GM10847 (cell line): ENCODE data around the gene HDHD3.

Source experiments
- POLR2A ChIP-seq: IDR thresholded peaks from 2 replicates; pipeline ENCODE4 v1.6.1; 2011; ENCODE audit not compliant: insufficient read length; ENCODE audit errors: extremely low read depth

Gene HDHD3

DNA sequence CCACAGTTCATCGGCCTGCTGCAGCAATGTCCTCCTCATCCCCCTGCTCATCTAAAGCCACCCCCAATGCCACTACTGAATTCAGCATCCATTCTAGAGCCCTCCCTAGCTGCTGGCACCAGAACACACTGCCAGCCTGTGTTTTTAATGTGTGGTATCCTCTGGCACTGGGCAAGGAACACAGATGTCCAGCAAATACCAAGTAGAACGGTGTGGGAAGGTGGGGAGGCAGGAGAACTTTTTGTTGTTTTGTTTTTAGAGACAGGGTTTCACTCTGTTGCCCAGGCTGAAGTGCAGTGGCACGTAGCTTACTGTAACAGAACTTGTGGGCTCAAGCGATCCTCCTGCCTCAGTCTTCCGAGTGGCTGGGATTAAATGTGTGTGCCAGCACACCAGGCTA, 4.7 kb downstream of the HDHD3 start:
- TF ChIP-seq POLR2A = no peak

DNA sequence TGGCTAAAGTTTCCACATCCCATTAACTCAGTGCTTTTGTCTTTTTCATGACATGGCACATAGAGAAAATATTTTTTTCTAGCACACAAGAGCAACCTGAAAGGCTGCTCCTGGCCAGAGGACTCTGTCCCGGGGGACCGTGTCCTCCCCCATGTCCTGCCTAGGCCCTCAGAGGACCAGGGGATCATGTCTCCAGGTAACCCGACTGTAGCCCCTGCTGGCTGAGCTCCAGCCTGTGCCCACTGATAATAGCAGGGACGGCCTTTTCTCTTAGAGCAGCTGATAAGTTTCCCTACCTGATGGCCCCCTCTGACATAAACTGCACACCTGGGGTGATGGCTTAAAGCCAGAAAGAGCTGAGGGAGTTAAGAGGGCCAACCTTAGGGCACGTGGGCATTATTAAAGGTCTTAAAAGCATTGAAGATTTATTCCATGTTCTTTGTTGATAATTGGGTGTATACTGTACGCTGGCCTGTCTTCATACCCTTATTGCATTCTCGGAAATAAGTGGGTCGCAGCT, 5.9 kb downstream of the HDHD3 start:
- TF ChIP-seq POLR2A = no peak

DNA sequence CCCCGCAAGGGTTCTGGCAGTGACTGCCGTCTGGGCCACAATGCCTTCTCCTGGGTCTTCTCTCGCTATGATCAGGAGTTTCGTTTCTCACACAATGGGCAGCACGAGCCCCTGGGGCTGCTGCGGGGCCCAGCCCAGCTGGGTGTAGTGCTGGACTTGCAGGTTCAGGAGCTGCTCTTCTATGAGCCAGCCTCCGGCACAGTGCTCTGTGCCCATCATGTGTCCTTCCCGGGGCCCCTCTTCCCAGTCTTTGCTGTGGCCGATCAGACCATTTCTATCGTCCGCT, 7.0 kb downstream of the HDHD3 start:
- TF ChIP-seq POLR2A = no peak

DNA sequence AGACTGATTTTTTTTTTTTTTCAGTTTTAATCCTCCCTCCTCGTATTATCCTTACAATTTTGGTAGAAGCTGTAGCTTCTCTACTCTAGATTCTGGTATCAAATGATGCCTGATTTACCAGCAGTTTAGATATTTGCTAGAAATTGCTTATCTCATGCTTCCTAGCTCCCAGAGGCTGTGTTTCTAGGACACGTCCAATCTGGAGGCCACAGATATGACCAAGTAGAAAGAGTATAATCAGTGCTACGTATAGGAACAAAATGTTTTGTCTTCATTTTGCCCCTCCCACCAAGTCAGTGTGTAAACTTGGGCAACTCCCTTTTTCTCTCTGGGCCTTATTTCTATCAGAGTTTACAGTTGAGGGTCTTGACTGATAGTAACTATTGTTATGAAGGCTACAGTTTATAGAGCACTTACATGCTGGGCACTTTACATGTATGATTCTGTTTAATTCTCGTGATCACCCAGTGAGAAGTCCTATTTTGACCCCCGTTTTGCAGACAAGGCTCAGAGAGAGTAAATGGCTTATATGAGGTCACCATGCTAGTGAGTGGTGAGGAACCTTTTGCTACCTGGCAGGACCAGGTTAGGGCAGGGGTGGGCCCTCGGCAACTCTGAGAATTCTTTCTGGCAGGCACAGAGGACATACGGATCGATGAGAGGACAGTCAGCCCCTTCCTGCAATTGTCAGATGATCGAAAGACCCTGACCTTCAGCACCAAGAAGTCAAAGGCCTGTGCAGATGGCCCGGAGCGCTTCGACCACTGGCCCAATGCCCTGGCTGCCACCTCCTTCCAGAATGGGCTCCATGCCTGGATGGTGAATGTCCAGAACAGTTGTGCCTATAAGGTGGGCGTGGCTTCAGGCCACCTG, 7.6 kb downstream of the HDHD3 start:
- TF ChIP-seq POLR2A = no peak

DNA sequence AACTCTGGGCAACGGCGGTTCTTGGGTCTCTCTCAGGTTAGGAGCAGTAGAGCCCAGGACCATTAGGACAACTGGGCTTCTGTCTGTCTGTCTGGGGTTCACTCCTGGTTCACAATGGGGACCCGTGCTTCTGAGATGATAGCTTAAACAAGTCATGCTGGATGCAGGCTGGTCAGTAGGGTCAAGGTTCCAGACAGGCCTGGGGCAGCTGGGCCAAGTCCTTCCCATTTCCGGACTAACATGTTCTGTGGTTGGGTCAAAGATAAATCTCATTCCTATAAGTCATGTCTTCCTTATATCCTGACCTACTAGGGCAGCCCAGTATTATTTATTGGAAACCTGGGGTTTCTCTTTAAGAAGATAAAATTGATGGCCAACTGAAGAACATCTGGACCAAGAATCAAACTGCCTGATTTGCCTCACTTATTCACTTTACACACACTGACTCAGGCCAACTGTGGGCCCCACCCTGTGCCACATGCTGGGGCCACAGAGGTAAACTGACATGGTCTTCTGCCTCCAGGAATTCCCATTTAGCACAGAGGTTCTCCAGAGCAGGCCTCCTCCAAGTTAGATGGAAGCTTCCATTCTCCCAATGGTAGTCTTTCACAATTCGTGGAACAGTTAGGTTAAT, 8.3 kb downstream of the HDHD3 start:
- no peak for TF ChIP-seq POLR2A

DNA sequence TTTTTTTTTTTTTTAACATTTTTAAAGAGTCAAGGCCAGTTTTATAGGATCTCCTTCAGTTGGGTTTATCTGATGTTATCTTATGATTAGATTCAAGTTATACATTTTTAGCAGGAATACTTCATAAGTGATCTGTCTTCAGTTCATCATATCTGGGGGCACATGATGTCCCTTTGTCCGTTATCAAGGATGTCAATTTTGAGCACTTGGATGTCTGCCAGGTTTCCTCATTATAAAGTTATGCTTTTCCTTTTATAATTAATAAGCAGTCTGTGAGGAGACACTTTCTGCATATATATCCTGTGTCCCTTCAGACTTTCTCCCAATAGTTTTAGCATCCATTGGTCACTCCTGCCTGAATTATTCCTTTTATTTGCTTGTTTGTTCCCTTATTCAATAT, 11.8 kb downstream of the HDHD3 start:
- TF ChIP-seq POLR2A = no peak

DNA sequence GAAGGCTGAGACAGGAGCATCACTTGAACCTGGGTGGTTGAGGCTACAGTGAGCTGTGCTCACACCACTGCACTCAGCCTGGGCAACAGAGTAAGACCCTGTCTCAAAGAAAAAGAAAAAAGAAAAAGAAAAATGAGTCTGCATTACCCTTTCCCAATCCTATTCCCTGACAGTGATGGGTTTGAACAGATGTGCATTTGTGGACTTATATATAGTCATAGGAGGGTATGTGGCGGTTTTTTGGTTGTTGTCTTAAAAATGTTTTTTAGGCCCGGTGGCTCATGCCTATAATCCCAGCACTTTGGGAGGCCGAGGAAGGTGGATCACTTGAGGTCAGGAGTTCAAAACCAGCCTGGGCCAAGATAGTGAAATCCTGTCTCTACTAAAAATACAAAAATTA, 13.4 kb downstream of the HDHD3 start:
- TF ChIP-seq POLR2A = no peak

DNA sequence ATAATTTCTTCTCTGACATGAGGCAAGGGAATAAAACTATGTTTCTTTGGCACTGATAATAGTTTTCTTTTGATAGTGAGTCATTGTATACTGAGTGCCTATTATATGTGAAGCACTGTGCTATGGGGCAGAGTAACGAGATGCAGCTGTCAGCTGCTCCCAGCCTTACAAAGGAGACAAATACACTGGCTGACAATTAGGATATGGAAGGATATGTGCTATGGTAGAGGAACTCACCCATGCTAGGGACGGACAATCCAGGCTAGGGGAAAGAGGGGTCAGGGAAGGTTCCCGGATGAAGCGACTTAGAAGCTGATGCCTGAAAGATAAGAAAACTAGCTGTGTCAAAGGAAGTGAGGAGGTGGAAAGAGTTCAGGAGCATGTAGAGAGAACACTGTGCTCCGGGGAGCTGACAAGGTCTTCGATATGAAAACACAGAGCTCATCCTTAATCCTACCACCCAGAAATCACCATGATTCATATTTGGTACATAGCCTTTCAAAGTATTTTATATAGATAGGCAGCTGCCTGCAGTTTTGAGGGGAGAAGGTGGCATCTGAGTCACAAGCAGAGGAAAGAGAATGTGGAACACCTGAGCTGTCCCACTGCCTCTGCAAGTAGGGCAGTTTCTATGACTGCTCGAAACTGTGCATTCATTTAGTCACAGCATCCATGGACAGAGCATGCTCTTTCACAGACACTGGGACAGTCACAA, 15.3 kb downstream of the HDHD3 start:
- no peak for TF ChIP-seq POLR2A

DNA sequence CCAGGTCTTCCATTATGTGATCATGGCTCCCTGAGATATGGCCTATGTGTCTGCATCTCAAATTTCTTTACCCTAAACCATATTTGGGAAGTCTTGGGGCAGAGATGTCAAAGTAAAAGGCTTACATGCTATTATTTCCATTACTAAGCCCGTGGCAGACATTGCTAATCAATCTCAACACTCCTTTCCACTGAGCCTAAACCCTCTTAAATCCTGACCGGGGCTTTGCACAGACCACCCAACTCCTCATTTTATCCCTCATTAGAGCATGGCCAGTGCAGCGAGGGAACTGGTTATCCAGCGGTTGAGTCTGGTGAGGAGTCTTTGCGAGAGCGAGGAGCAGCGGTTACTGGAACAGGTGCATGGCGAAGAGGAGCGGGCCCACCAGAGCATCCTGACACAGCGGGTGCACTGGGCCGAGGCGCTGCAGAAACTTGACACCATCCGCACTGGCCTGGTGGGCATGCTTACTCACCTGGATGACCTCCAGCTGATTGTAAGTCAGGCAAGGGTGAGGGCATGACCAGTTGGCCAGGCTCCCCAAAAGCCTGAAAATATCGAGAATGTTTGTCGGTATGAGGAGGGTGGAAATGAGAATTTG, 16.4 kb downstream of the HDHD3 start:
- no peak for TF ChIP-seq POLR2A

DNA sequence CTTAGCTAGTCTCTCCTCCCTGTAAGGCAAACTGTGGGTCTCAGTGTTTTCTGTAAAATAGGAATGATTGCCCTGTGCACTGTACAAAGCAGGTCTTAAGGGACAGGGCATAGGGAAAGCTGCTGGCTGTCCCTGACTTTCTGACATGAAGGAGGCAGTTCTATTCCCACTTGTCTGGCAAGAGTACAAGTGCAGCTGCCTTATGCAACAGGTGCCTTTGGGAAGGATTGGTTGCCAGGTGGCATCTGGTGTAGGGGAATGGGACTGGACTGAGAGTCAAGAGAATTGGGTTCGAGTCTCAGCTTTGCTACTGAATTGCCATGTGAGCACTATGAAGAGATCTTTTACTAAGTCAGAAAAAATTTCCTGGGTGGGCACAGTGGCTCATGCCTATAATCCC, 17.4 kb downstream of the HDHD3 start:
- TF ChIP-seq POLR2A = no peak

DNA sequence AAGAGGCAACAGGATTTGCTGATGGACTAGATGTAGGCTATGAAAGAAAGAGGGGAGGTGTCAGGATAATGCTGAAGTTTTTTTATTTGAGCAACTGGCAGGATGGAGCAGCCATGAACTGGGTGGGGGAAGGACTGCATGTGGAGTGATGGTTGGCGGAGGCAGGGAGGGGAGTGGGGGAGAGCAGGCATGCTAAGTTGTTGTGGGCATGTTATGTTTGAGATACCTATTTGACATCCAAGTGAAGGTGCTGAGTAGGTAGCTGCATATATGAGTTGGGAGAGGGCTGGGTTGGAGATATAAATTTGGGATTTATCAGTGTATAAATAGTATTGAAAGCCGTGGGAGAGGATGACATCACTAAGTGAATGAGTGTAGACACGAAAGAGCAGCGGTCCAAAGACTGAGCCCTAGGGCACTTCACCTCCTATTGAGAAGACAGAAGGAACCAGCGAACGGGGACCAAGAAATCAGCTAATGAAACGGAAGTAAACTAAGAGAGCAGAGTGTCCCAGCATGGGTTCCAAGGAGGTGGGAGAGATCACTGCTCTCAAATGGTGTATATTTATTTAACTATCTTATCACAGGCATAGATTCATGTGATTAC, 20.0 kb downstream of the HDHD3 start:
- TF ChIP-seq POLR2A = no peak

DNA sequence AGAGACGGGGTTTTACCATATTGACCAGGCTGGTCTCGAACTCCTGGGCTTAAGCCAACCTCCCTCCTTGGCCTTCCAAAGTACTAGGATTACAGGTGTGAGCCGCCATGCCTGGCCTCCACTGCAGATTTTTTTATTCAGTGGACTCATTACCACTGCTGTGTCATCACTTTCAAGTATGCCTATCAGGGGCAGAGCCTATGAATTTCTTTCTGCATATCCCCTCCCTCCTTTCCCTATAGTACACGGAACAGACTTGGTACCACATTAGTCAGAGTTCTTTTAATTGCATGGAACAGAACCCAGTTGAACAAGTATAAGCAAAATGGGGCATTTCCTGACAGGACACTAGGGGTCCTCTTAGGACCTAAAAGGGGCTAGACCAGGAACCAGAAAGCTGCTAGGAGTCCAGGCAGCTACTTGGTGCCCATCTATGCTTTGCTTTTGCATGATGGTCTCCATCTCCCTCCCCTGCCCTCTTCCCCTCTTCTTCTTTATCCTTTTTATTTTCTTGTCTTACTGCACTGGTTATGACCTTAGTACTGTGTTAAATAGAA, 21.7 kb downstream of the HDHD3 start:
- no peak for TF ChIP-seq POLR2A

DNA sequence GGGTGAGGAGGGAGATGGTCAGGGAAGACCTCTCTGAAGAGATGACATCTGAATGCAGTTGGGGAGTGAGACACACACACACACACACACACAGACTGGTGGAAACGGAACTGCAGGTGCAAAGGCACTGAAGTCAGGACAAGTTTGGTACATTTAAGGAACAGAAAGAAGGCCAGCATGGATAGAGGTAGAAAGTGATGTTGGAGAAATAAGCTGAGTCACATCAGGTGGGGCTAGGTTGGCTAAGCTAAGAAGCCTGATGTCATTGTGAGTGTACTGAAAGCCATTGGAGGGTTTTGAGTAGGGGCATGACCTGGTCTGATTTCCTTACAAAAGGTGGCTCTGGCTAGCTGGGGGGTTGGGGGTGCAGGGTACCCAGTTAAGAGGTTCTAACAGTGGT, 24.4 kb downstream of the HDHD3 start:
- TF ChIP-seq POLR2A = no peak

DNA sequence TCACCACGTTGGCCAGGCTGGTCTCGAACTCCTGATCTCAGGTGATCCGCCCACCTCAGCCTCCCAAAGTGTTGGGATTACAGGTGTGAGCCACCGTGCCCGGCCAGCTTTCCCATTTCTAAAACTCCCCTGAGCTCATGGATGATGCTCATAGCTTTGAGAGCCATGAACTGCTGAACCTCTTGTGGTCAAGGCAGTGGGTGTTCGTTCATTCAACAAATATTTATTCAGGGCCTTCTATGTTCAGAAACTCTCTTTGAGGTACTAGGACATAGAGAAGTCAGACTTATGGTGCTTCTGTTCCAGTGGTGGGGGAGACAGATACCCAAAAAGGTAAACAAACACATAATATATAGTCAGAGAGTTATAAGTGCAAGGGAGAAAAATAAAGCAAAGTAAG, 24.8 kb downstream of the HDHD3 start:
- no peak for TF ChIP-seq POLR2A

DNA sequence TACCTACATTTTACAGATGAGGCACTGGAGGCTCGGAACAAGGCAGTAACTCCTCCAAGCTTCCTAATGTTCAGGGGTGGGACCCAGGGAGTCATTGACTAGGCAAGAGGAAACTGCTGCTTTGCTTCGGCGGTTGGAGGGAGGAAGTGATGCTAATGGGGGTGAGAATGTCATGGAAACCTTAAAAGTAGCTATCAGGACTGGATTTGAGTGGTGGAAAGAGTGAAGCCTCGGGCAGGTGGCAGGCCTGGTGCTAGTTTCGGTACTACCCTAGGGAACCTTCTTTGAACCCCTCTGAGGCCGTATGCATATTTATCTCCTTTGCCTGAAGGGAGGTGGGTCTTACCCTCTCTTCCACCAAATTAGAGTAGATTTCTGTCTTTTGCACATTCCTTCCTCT, 25.8 kb downstream of the HDHD3 start:
- TF ChIP-seq POLR2A = no peak
